ENCODE measurements around the gene SLC2A11.

- no peak for TF ChIP-seq CTCF (IDR thresholded peaks at IDR 0.05; ENCODE audit: low read depth, low read length)
- TF ChIP-seq POLR2A (IDR thresholded peaks at IDR 0.05; ENCODE audit: extremely low read depth, insufficient read length) = no peak
- no peak for TF ChIP-seq MYC (IDR thresholded peaks at IDR 0.05; ENCODE audit: low read depth, low read length)
- no peak for TF ChIP-seq MAX (IDR thresholded peaks at IDR 0.05; ENCODE audit: low read depth, low read length)
These were observed 35.5 kb upstream of the SLC2A11 start for GRCh38 chr22:23822101-23822671.

Data from NB4 (cell line).